Measurements from ENCODE around the gene CLDN19.

Gene CLDN19

DNA sequence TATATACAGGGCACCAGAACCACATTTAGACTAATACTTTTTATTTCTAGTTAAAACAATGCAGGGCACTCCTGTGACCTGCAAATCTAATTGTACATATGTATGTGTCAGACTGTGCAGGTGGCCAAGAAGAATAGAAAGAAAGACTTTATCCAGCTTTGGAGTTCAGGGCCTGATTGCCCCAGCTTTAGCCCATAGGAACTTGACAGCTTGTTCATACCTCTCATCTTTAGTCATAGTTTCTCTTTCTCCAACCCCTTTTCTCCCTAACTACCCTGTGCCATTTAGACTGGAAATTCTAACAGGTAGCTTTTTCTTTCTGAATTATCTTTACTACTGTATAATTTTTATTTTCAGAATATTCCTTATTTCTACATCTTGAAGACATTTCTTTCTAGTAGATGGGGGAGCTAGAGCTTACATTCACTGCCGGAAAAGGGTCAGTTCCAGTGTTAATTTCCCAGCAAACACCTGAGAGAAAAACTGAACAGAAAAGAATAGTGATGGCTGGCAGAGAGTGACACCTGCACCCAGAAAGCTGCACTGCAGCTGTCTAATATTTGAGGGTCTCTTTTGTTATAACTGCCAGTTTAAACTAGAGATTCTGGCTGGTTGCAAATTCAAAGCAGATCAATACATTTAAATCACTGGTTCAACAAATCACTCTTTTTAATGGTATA lies 49.4 kb downstream of the CLDN19 start:
- peaks cover 48% of the 10 kb centered on the region for H3K4me1 ChIP-seq
- H4K20me1 ChIP-seq: peaks cover 100% of the 10 kb centered on the region
- no peak overlapping the region for H3K27ac ChIP-seq
- no peaks in the 10 kb centered on the region for H3K27me3 ChIP-seq
- H3K36me3 ChIP-seq: peaks cover 95% of the 10 kb centered on the region
- TF ChIP-seq Cebpa-rat (IDR thresholded peaks at IDR 0.05): no peak
- no peak overlapping the region for H3K9ac ChIP-seq
- no peaks in the 10 kb centered on the region for H3K9me3 ChIP-seq
- no peak overlapping the region for H3K4me2 ChIP-seq
- no peak overlapping the region for H3K4me3 ChIP-seq

DNA sequence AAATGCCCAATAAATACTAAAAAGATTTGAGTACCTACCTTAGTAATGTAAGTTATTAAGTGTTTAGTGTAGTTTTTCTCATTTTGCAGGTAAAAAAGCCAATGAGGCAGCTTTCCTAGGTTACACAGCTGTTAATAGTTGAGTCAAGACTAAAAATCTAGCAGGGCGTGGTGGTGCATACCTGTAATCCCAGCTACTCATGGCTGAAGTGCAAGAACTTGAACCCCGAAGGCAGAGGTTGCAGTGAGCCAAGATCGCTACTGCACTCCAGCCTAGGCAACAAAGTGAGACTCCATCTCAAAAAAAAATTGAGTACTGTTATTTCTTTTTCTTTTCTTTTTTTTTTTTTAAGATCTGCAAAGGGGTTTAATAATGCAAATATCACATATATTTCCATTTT lies 50.1 kb downstream of the CLDN19 start:
- peaks cover 100% of the 10 kb centered on the region for H4K20me1 ChIP-seq
- peaks cover 55% of the 10 kb centered on the region for H3K4me1 ChIP-seq
- no peak for TF ChIP-seq Cebpa-rat (IDR thresholded peaks at IDR 0.05)
- no peak overlapping the region for H3K4me3 ChIP-seq
- 0 out of 2 replicates have a peak overlapping the region, but pooled peaks have one; percentile 7 for H3K4me2 ChIP-seq
- no peak overlapping the region for H3K9ac ChIP-seq
- H3K27ac ChIP-seq: no peak overlapping the region
- no peaks in the 10 kb centered on the region for H3K27me3 ChIP-seq
- H3K9me3 ChIP-seq: no peaks in the 10 kb centered on the region
- H3K36me3 ChIP-seq: peaks cover 94% of the 10 kb centered on the region

DNA sequence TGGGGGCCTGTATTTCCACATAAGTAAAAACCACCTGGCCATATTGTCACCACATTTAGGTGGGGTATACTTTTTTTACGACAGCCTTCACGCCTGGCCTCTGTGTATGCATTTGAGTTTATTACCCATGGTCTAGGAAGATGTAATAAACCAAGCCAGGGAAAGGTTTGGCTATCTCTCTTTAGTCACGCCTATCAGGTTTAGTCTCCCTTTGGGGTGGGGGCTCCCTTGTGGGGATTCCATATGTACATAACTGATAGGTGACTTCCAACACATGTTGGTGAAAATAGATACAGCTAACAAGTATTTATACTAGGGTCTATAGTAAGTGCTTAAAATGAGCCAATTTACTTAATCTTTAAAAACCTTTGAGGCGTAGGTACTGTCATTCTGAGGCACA lies 53.6 kb downstream of the CLDN19 start:
- Histone ChIP-seq H3K4me2 (peak overlapping the region; percentile 89), H3K9me3 (no peaks in the 10 kb centered on the region), H3K27me3 (no peaks in the 10 kb centered on the region), H3K27ac (no peak overlapping the region), H4K20me1 (peaks cover 86% of the 10 kb centered on the region), H3K9ac (no peak overlapping the region; the same call in 1 of the 2 replicates), H3K4me1 (peaks cover 62% of the 10 kb centered on the region), H3K36me3 (peaks cover 76% of the 10 kb centered on the region), H3K4me3 (no peak overlapping the region)
- no peak for TF ChIP-seq Cebpa-rat (IDR thresholded peaks at IDR 0.05)

DNA sequence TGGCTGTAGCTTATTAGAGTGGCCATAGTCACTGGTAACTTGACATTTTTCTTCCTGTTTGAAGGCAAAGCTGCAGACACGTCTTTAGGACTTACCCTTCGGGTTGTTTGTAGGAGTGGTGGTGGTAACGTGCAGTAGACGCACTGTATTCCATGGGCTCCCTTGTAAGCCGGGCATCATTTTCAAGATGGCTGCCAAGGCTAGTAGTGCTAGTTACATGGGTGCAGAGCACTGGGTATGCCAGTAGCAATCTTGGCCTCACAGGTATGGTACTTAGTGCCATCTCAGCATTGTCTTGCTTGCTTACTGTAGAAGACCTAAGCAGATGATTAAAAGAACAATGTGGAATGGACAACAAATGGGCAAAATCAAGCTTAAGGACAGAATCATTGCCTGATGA lies 55.9 kb downstream of the CLDN19 start:
- H3K27me3 ChIP-seq: no peaks in the 10 kb centered on the region
- H3K4me2 ChIP-seq: peak overlapping the region; percentile 89
- no peak overlapping the region for H3K27ac ChIP-seq
- peak overlapping the region; percentile 93 for H3K4me3 ChIP-seq
- peaks cover 64% of the 10 kb centered on the region for H4K20me1 ChIP-seq
- H3K9me3 ChIP-seq: no peaks in the 10 kb centered on the region
- H3K4me1 ChIP-seq: peaks cover 69% of the 10 kb centered on the region
- peaks cover 57% of the 10 kb centered on the region for H3K36me3 ChIP-seq
- TF ChIP-seq Cebpa-rat (IDR thresholded peaks at IDR 0.05): no peak
- peak overlapping the region; percentile 95 for H3K9ac ChIP-seq

Measured in BLaER1 (cell line).